Mesenchymal stem cell (in vitro differentiated cells and primary cell): Measurements from ENCODE around the gene CMTM3.
"Not testable (repeated sequence)": the region's sequence is repeated elsewhere in the genome, so short reads cannot be mapped to it uniquely, and the experiment has no call there.

Experiments used
- DNase-seq: peaks from one replicate; pipeline ENCODE4 v3.0.0-alpha.2; 2013
- H2AFZ ChIP-seq: one replicate; pipeline ENCODE4 v1.6.1; 2013; ENCODE audit warnings: low read depth, mild to moderate bottlenecking, control low read depth, inconsistent platforms, low read length, moderate library complexity
- H2AK5ac ChIP-seq: 2 replicates; pipeline ENCODE4 v1.6.1; 2013; ENCODE audit warnings: low read length, moderate library complexity, mild to moderate bottlenecking, inconsistent platforms; ENCODE audit not compliant: severe bottlenecking
- H2BK120ac ChIP-seq: one replicate; pipeline ENCODE4 v1.6.1; 2013; ENCODE audit warnings: low read depth, mild to moderate bottlenecking, inconsistent platforms, low read length, moderate library complexity
- H2BK12ac ChIP-seq, 2 experiments: one replicate each; pipeline ENCODE4 v1.6.1; 2013; ENCODE audit warnings: inconsistent platforms in 2 of 2, low read length in 2 of 2, mild to moderate bottlenecking in 2 of 2, moderate library complexity in 2 of 2, control low read depth in 1 of 2
- H2BK15ac ChIP-seq: one replicate; pipeline ENCODE4 v1.6.1; 2013; ENCODE audit warnings: mild to moderate bottlenecking, low read depth, inconsistent platforms; ENCODE audit not compliant: poor library complexity, severe bottlenecking
- H2BK5ac ChIP-seq: 2 replicates; pipeline ENCODE4 v1.6.1; 2013; ENCODE audit warnings: low read depth, mild to moderate bottlenecking, low read length, control low read depth, inconsistent platforms; ENCODE audit not compliant: poor library complexity, severe bottlenecking
- H3K14ac ChIP-seq, 2 experiments: one replicate each; pipeline ENCODE4 v1.6.1; 2013; ENCODE audit warnings: inconsistent platforms in 2 of 2, low read length in 2 of 2, control low read depth in 1 of 2, mild to moderate bottlenecking in 1 of 2, moderate library complexity in 1 of 2
- H3K18ac ChIP-seq, 2 experiments: one replicate each; pipeline ENCODE4 v1.6.1; 2013; ENCODE audit warnings: inconsistent platforms in 2 of 2, low read length in 2 of 2, control low read depth in 1 of 2, low read depth in 1 of 2, mild to moderate bottlenecking in 1 of 2
- H3K23ac ChIP-seq, 2 experiments: one replicate each; pipeline ENCODE4 v1.6.1; 2013; ENCODE audit warnings: inconsistent platforms in 2 of 2, low read length in 2 of 2, mild to moderate bottlenecking in 2 of 2, moderate library complexity in 2 of 2, control low read depth in 1 of 2
- H3K27ac ChIP-seq: 2 replicates; pipeline ENCODE4 v1.5.1; 2013; ENCODE audit warnings: mild to moderate bottlenecking, moderate library complexity, low read length, control low read depth, inconsistent platforms; ENCODE audit not compliant: poor library complexity, severe bottlenecking
- H3K27me3 ChIP-seq, 2 experiments: 2 replicates each; pipeline versions ENCODE4 v1.6.1 to v1.7.0; 2013; ENCODE audit warnings: low read length in 2 of 2, mild to moderate bottlenecking in 2 of 2, moderate library complexity in 2 of 2, control low read depth in 1 of 2, inconsistent platforms in 1 of 2; ENCODE audit not compliant: control insufficient read depth in 1 of 2, insufficient read depth in 1 of 2
- H3K36me3 ChIP-seq, 2 experiments: 2 replicates each; pipeline versions ENCODE4 v1.6.1 to v1.7.0; 2013; ENCODE audit warnings: low read length in 2 of 2, control low read depth in 1 of 2, inconsistent platforms in 1 of 2, low read depth in 1 of 2, mild to moderate bottlenecking in 1 of 2; ENCODE audit not compliant: insufficient read depth in 2 of 2, control insufficient read depth in 1 of 2
- H3K4ac ChIP-seq, 2 experiments: one replicate each; pipeline ENCODE4 v1.6.1; 2013; ENCODE audit warnings: inconsistent platforms in 2 of 2, low read length in 2 of 2, mild to moderate bottlenecking in 2 of 2, moderate library complexity in 2 of 2, control low read depth in 1 of 2, low read depth in 1 of 2
- H3K4me1 ChIP-seq: 2 replicates; pipeline ENCODE4 v1.6.1; 2013; ENCODE audit warnings: low read depth, low read length, control low read depth; ENCODE audit not compliant: control insufficient read depth, insufficient read depth
- H3K4me2 ChIP-seq: 2 replicates; pipeline ENCODE4 v1.6.1; 2013; ENCODE audit warnings: low read length, mild to moderate bottlenecking, inconsistent platforms; ENCODE audit not compliant: poor library complexity, severe bottlenecking
- H3K4me3 ChIP-seq, 2 experiments: 2 replicates each; pipeline versions ENCODE4 v1.5.1 to v1.7.0; 2013; ENCODE audit warnings: low read length in 2 of 2, mild to moderate bottlenecking in 2 of 2, control low read depth in 1 of 2, low read depth in 1 of 2; ENCODE audit not compliant: insufficient read depth in 1 of 2
- H3K79me1 ChIP-seq: replicated peaks from 2 replicates; pipeline ENCODE4 v1.6.1; 2013; ENCODE audit warnings: mild to moderate bottlenecking, control low read depth, low read length, inconsistent platforms; ENCODE audit not compliant: poor library complexity, severe bottlenecking
- H3K9ac ChIP-seq: 2 replicates; pipeline ENCODE4 v1.7.0; 2013; ENCODE audit warnings: mild to moderate bottlenecking, low read length, moderate library complexity
- H3K9me3 ChIP-seq: 2 replicates; pipeline ENCODE4 v1.7.0; 2013; ENCODE audit warnings: mild to moderate bottlenecking, low read length; ENCODE audit not compliant: control insufficient read depth
- H4K8ac ChIP-seq: one replicate; pipeline ENCODE4 v1.6.1; 2013; ENCODE audit warnings: inconsistent platforms, mild to moderate bottlenecking, low read length, moderate library complexity
- H4K91ac ChIP-seq: one replicate; pipeline ENCODE4 v1.6.1; 2013; ENCODE audit warnings: mild to moderate bottlenecking, low read length, inconsistent platforms
- WGBS: methylation state at CpG from one replicate; pipeline ENCODE4 v1.1.7; 2013; ENCODE audit warnings: mixed read lengths; 5-methylcytosine and 5-hydroxymethylcytosine counted together

CMTM3 gene

GRCh38 chr16:66660422-66661209, 56.1 kb downstream of the CMTM3 start:
- Histone ChIP-seq H2BK120ac (no peak overlapping the region), H4K91ac (no peak overlapping the region), H3K14ac (no peak overlapping the region), H2BK15ac (no peak overlapping the region), H3K23ac (no peak overlapping the region), H2BK5ac (no peak overlapping the region), H3K4ac (no peak overlapping the region), H3K9ac (peak overlapping the region; percentile 76), H3K4me1 (peaks cover 10% of the 10 kb centered on the region), H2BK12ac (no peak overlapping the region), H3K27me3 (no peaks in the 10 kb centered on the region), H3K18ac (peak overlapping the region in 1 of 2 experiments; percentile 34), H2AFZ (no peak overlapping the region), H3K9me3 (no peaks in the 10 kb centered on the region), H4K8ac (no peak overlapping the region), H3K79me1 (peaks cover 13% of the 10 kb centered on the region), H3K4me2 (no peak overlapping the region), H3K27ac (peak overlapping the region; percentile 85), H2AK5ac (no peak overlapping the region), H3K36me3 (peaks cover 0 to 3% of the 10 kb centered on the region in 2 experiments), H3K4me3 (peak overlapping the region in 1 of 2 experiments; percentile 30)
- peak; percentile 93 for DNase-seq
- WGBS, result 0% methylated on average over 8 of the region's 9 CpGs

GRCh38 chr16:66661210-66661560, 56.7 kb downstream of the CMTM3 start:
- Histone ChIP-seq H3K9me3 (no peaks in the 10 kb centered on the region), H2AFZ (no peak overlapping the region), H3K9ac (peak overlapping the region; percentile 76), H2BK15ac (no peak overlapping the region), H3K18ac (peak overlapping the region in 1 of 2 experiments; percentile 74), H3K27me3 (no peaks in the 10 kb centered on the region), H2BK5ac (no peak overlapping the region), H4K8ac (no peak overlapping the region), H3K79me1 (peaks cover 11% of the 10 kb centered on the region), H3K14ac (no peak overlapping the region), H3K4ac (peak overlapping the region in 1 of 2 experiments; percentile 75), H3K23ac (no peak overlapping the region), H2BK12ac (no peak overlapping the region), H3K4me3 (peak overlapping the region in 1 of 2 experiments; percentile 30), H3K4me1 (peaks cover 10% of the 10 kb centered on the region), H3K4me2 (no peak overlapping the region), H2AK5ac (no peak overlapping the region), H3K27ac (peak overlapping the region; percentile 85), H2BK120ac (peak overlapping the region; percentile 11), H3K36me3 (peaks cover 0 to 3% of the 10 kb centered on the region in 2 experiments), H4K91ac (no peak overlapping the region)
- DNase-seq, result no peak
- 79% methylated on average over 3 of the region's 4 CpGs for whole genome bisulfite sequencing

- not testable (repeated sequence) for H2BK15ac ChIP-seq, H3K9me3 ChIP-seq, H2AFZ ChIP-seq, H2BK12ac ChIP-seq, H3K4me2 ChIP-seq, H3K14ac ChIP-seq, H3K4me1 ChIP-seq, H3K23ac ChIP-seq, H3K36me3 ChIP-seq, H3K4me3 ChIP-seq, H3K4ac ChIP-seq, H4K91ac ChIP-seq, H2BK5ac ChIP-seq, H3K27me3 ChIP-seq, H4K8ac ChIP-seq, H2BK120ac ChIP-seq, H3K18ac ChIP-seq
- Histone ChIP-seq H3K79me1 (peaks cover 11% of the 10 kb centered on the region), H3K9ac (peak overlapping the region; percentile 76), H3K27ac (peak overlapping the region; percentile 85), H2AK5ac (peak overlapping the region; percentile 72)
- peak; percentile 5 for DNase-seq
- 71% methylated on average over 6 of the region's 6 CpGs for WGBS
Measured at GRCh38 chr16:66661671-66662346, 57.3 kb downstream of the CMTM3 start.

- peak overlapping the region; percentile 22 for H3K27ac ChIP-seq
- H3K4me3 ChIP-seq, result no peak overlapping the region
- peak overlapping the region; percentile 52 for H3K9ac ChIP-seq
- peaks cover 7% of the 10 kb centered on the region for H3K4me1 ChIP-seq
- H3K14ac ChIP-seq, result no peak overlapping the region
- H3K18ac ChIP-seq, result no peak overlapping the region
- H2AFZ ChIP-seq, result no peak overlapping the region
- H3K79me1 ChIP-seq, result peaks cover 11% of the 10 kb centered on the region
- no peaks in the 10 kb centered on the region for H3K9me3 ChIP-seq
- no peaks in the 10 kb centered on the region for H3K27me3 ChIP-seq
- H2BK5ac ChIP-seq, result no peak overlapping the region
- H2BK12ac ChIP-seq, result no peak overlapping the region
- WGBS, result 75% methylated on average over 6 of the region's 7 CpGs
- H2BK120ac ChIP-seq, result no peak overlapping the region
- peak overlapping the region; percentile 55 for H2BK15ac ChIP-seq
- DNase-seq, result peak; percentile 58
- no peak overlapping the region for H4K91ac ChIP-seq
- H2AK5ac ChIP-seq, result no peak overlapping the region
- no peak overlapping the region for H4K8ac ChIP-seq
- H3K36me3 ChIP-seq, result peaks cover 0 to 3% of the 10 kb centered on the region in 2 experiments
- no peak overlapping the region for H3K4me2 ChIP-seq
- peak overlapping the region in 1 of 2 experiments; percentile 19 for H3K4ac ChIP-seq
- no peak overlapping the region for H3K23ac ChIP-seq
Measured at GRCh38 chr16:66662445-66663194, 58.1 kb downstream of the CMTM3 start.
